ENCODE data around the gene CACNA1I. TPM values are rescaled to one million over a fixed set of nuclear protein-coding genes. Genes with fewer than 3 reads are reported as not detected.

Gene CACNA1I
- total RNA-seq, 1 experiment from 2014 or later = 0.15 TPM

- TF ChIP-seq POLR2AphosphoS5 (IDR thresholded peaks at IDR 0.05; ENCODE audit: low read depth, low read length) (no peak), ELF1 (IDR thresholded peaks at IDR 0.05; ENCODE audit: borderline replicate concordance, low read depth) (no peak), SRF (IDR thresholded peaks at IDR 0.05; ENCODE audit: low read depth) (no peak), EGR1 (IDR thresholded peaks at IDR 0.05; ENCODE audit: low read depth) (no peak), SP1 (IDR thresholded peaks at IDR 0.05; ENCODE audit: low read depth) (no peak), ATF3 (IDR thresholded peaks at IDR 0.05) (no peak), JUND (IDR thresholded peaks at IDR 0.05) (no peak), CEBPB (IDR thresholded peaks at IDR 0.05; ENCODE audit: low read depth) (no peak), CBX3 (IDR thresholded peaks at IDR 0.05; ENCODE audit: low read depth) (no peak)
- TF ChIP-seq, protein P1, sequence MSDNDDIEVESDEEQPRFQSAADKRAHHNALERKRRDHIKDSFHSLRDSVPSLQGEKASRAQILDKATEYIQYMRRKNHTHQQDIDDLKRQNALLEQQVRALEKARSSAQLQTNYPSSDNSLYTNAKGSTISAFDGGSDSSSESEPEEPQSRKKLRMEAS (IDR thresholded peaks at IDR 0.05) = no peak
These were observed 145.4 kb downstream of the CACNA1I start (continued) for GRCh38 chr22:39715778-39716495.

DNA sequence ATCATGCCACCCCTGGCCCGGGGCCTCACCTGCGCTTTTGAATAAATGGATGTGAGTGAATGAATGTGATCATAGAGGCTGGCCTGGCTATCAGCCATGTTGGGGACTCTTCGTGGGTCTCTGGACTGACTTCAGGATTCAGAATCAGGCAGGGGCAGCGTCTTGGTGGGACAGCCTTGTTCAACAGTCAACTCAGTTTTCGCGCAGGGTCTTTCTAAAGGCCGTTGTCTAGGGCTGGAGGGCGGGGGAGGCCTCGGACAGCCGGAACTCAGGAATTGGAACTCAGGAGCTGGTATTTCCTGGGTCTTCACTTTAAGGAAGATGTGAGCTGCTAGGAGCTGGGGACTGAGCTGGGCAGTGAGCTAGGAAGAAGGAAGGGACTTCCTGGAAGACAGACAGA, 146.0 kb downstream of the CACNA1I start:
- Histone ChIP-seq H3K36me3 (ENCODE audit: control insufficient read depth in 1 of 2, insufficient read depth in 2 of 2, low read length in 2 of 2) (no peaks in the 10 kb centered on the region), H3K79me2 (ENCODE audit: insufficient read depth, low read length) (no peaks in the 10 kb centered on the region), H3K9ac (ENCODE audit: low read length) (no peak overlapping the region), H3K4me1 (ENCODE audit: control insufficient read depth in 1 of 2, insufficient read depth in 2 of 2, low read length in 2 of 2) (no peaks in the 10 kb centered on the region), H3K4me2 (ENCODE audit: low read length) (no peak overlapping the region), H3K9me2 (ENCODE audit: insufficient read depth) (no peaks in the 10 kb centered on the region), H3K27me3 (ENCODE audit: insufficient read depth, low read length) (no peaks in the 10 kb centered on the region; the same call in 1 of the 2 replicates), H3K27ac (ENCODE audit: low read depth, low read length) (no peak overlapping the region), H2AFZ (ENCODE audit: low read depth, low read length, poor library complexity, severe bottlenecking) (no peak overlapping the region), H4K20me1 (ENCODE audit: insufficient read depth) (no peaks in the 10 kb centered on the region), H3K4me3 (replicated peaks in 1 of 2; ENCODE audit: low read depth in 1 of 2, low read length in 2 of 2) (no peak overlapping the region), H3K9me3 (ENCODE audit: control insufficient read depth in 1 of 2, insufficient read depth in 1 of 2, low read depth in 1 of 2, low read length in 2 of 2) (no peaks in the 10 kb centered on the region)
- DNase-seq (ENCODE audit: low read depth, low spot score) (no peak), ATAC-seq (no peak)
- ChIA-PET RAD21 (ENCODE audit: low non-redundant PET in 1 of 2, low total read pairs in 2 of 2, uncharacterized antibody in 2 of 2, unreplicated experiment in 2 of 2) (no interaction called here), CTCF (no interaction called here), POLR2A (no interaction called here)
- BruUV-seq (replicated peaks) = no TSS peak
- intact Hi-C loops (cut with micrococcal nuclease) = no loop called here
- TF ChIP-seq JUND (IDR thresholded peaks at IDR 0.05) (no peak), SIN3A (IDR thresholded peaks at IDR 0.05; ENCODE audit: low read depth) (no peak), FOSL1 (IDR thresholded peaks at IDR 0.05; ENCODE audit: low read depth) (no peak), CEBPB (IDR thresholded peaks at IDR 0.05; ENCODE audit: low read depth) (no peak), CTCF (IDR thresholded peaks at IDR 0.05 in 2 of 3, conservative IDR thresholded peaks at IDR 0.05 in 1 of 3; ENCODE audit: borderline replicate concordance in 1 of 3, insufficient read depth in 1 of 3, low read depth in 2 of 3, low read length in 2 of 3) (no peak), ZFX (IDR thresholded peaks at IDR 0.05) (no peak), ZBTB33 (IDR thresholded peaks at IDR 0.05; ENCODE audit: extremely low read depth, insufficient replicate concordance, low read length) (no peak), SP1 (IDR thresholded peaks at IDR 0.05; ENCODE audit: low read depth) (no peak), EZH2 (IDR thresholded peaks at IDR 0.05) (no peak), ATF3 (IDR thresholded peaks at IDR 0.05) (no peak), ZNF274 (IDR thresholded peaks at IDR 0.05; ENCODE audit: low read depth, low read length) (no peak)
- TF ChIP-seq, protein P2, sequence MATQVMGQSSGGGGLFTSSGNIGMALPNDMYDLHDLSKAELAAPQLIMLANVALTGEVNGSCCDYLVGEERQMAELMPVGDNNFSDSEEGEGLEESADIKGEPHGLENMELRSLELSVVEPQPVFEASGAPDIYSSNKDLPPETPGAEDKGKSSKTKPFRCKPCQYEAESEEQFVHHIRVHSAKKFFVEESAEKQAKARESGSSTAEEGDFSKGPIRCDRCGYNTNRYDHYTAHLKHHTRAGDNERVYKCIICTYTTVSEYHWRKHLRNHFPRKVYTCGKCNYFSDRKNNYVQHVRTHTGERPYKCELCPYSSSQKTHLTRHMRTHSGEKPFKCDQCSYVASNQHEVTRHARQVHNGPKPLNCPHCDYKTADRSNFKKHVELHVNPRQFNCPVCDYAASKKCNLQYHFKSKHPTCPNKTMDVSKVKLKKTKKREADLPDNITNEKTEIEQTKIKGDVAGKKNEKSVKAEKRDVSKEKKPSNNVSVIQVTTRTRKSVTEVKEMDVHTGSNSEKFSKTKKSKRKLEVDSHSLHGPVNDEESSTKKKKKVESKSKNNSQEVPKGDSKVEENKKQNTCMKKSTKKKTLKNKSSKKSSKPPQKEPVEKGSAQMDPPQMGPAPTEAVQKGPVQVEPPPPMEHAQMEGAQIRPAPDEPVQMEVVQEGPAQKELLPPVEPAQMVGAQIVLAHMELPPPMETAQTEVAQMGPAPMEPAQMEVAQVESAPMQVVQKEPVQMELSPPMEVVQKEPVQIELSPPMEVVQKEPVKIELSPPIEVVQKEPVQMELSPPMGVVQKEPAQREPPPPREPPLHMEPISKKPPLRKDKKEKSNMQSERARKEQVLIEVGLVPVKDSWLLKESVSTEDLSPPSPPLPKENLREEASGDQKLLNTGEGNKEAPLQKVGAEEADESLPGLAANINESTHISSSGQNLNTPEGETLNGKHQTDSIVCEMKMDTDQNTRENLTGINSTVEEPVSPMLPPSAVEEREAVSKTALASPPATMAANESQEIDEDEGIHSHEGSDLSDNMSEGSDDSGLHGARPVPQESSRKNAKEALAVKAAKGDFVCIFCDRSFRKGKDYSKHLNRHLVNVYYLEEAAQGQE (IDR thresholded peaks at IDR 0.05; ENCODE audit: low read depth) = no peak
